Esophagus muscularis mucosa (tissue), 4 donors: ENCODE data around the gene LBP. TPM values are rescaled to one million over a fixed set of nuclear protein-coding genes. Genes with fewer than 3 reads are reported as not detected.

Experiments
- DNase-seq: peaks from one replicate; pipeline ENCODE4 v3.0.0-alpha.2; 2017; ENCODE audit errors: extremely low spot score
- H3K27ac ChIP-seq, 4 donors: fragments of 200-600 bp; sonication (generic); replicated peaks in 1 of 4; 1 replicate in 3 of 4; 2 replicates in 1 of 4; pipeline ENCODE4 v1.5.1; 2016 to 2019; ENCODE audit warnings: mild to moderate bottlenecking in 1 of 4
- H3K27me3 ChIP-seq, 4 donors: fragments of 200-600 bp; sonication (generic); one replicate each; pipeline versions ENCODE4 v1.5.1 to v1.6.0; 2016 to 2019
- H3K36me3 ChIP-seq, 4 donors: fragments of 200-600 bp; sonication (generic); one replicate each; pipeline ENCODE4 v1.5.1; 2016 to 2019
- H3K4me1 ChIP-seq, 4 donors: fragments of 200-600 bp; sonication (generic); one replicate each; pipeline ENCODE4 v1.5.1; 2016 to 2019
- H3K4me3 ChIP-seq, 4 donors: fragments of 200-600 bp; sonication (generic); 1 replicate in 2 of 4; 2 replicates in 2 of 4; pipeline ENCODE4 v1.5.1; 2016 to 2019; ENCODE audit warnings: mild to moderate bottlenecking in 4 of 4, moderate library complexity in 1 of 4
- H3K9me3 ChIP-seq, 4 donors: fragments of 200-600 bp; sonication (generic); 1 replicate in 3 of 4; 2 replicates in 1 of 4; pipeline ENCODE4 v1.5.1; 2016 to 2019
- EP300 ChIP-seq: sonication (generic); formaldehyde crosslinking; IDR thresholded peaks from one replicate; pipeline ENCODE4 v1.6.1; 2017; ENCODE audit warnings: antibody characterized with exemption
- POLR2A ChIP-seq: fragments of 450-650 bp; IDR thresholded peaks from one replicate; pipeline ENCODE4 v1.6.1; 2017; ENCODE audit warnings: antibody characterized with exemption, moderate library complexity, mild to moderate bottlenecking, low read depth
- POLR2AphosphoS5 ChIP-seq, 2 donors: sonication (generic); formaldehyde crosslinking; IDR thresholded peaks; one replicate each; pipeline ENCODE4 v1.6.1; 2017; ENCODE audit warnings: antibody characterized with exemption in 2 of 2
- WGBS: methylation state at CpG from one replicate; pipeline ENCODE4 v1.1.5; 2018; 5-methylcytosine and 5-hydroxymethylcytosine counted together
- intact Hi-C: fragments of 100-400 bp; cut with DNase I; formaldehyde crosslinking; loops from one replicate; pipeline ENCODE4 v1.15.1; 2023
- total RNA-seq, 4 donors: library from RNA; depleted of rRNA; stranded (reverse); fragments of >200 nt; gene quantifications; one replicate each; pipeline versions ENCODE4 v1.1.0 to v1.2.1, GENCODE V29; 2016
- TF ChIP-seq, protein P1 (sequence below), 3 experiments: fragments of 200-600 bp in 2 of 3; fragments of 450-650 bp in 1 of 3; sonication (generic) in 2 of 3; IDR thresholded peaks; one replicate each; pipeline ENCODE4 v1.5.1; 2017 to 2019; ENCODE audit warnings: antibody characterized with exemption in 3 of 3, mild to moderate bottlenecking in 2 of 3, moderate library complexity in 1 of 3

LBP gene
- total RNA-seq, 4 donors from 2014 or later = 0.13 to 0.33 TPM; not detected in 2

DNA sequence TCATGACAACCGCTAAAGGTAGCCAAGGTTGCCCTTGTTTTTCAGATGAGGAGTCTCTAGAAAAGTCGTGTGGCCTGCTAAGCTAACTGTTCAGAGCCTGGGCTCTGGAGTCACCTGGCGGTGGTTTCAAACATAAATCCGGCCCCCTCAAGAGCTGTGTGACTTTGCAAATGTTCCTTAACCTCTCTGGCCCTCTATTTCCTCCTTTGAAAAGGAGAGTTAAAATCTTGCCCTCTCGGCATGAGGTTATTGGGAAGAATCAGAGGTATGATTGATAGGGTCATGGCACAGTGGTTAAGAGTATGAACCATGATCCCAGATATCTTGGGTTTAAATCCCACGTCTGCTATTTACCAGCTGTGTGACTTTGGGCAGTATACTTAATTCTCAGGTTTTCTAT, 5.6 kb upstream of the LBP start:
- no peak overlapping the region for H3K27ac ChIP-seq
- H3K4me1 ChIP-seq = no peaks in the 10 kb centered on the region
- H3K36me3 ChIP-seq = no peaks in the 10 kb centered on the region
- H3K27me3 ChIP-seq = peaks cover 0 to 31% (median 5%) of the 10 kb centered on the region in 4 donors
- peaks cover 0 to 14% (median 11%) of the 10 kb centered on the region in 4 donors for H3K9me3 ChIP-seq
- WGBS = 87% methylated on average over 6 of the region's 6 CpGs
- intact Hi-C loops = no loop called here
- no peak for DNase-seq
- TF ChIP-seq, protein P1, sequence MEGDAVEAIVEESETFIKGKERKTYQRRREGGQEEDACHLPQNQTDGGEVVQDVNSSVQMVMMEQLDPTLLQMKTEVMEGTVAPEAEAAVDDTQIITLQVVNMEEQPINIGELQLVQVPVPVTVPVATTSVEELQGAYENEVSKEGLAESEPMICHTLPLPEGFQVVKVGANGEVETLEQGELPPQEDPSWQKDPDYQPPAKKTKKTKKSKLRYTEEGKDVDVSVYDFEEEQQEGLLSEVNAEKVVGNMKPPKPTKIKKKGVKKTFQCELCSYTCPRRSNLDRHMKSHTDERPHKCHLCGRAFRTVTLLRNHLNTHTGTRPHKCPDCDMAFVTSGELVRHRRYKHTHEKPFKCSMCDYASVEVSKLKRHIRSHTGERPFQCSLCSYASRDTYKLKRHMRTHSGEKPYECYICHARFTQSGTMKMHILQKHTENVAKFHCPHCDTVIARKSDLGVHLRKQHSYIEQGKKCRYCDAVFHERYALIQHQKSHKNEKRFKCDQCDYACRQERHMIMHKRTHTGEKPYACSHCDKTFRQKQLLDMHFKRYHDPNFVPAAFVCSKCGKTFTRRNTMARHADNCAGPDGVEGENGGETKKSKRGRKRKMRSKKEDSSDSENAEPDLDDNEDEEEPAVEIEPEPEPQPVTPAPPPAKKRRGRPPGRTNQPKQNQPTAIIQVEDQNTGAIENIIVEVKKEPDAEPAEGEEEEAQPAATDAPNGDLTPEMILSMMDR (IDR thresholded peaks at IDR 0.05) = no peak
- no peak for TF ChIP-seq POLR2A
- no peak overlapping the region for H3K4me3 ChIP-seq

DNA sequence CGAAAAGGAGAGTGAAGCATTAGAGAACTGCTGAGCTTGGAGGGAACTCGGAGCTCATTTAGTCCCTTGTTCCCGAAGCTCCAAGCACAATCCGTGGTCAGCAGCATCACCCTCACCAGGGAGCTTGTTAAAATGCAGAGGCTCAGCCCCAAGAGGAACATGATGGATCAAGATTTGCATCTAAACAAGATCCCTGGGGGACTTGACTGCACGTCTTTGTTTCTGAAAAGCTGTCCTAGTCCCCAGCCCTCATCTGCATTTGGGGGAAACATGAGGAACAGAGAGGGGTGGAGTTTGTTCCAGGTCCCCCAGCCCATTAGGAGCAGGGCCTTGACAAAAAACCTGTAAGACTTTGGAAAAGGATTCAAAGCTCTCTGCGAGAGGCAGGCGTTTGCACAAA, 4.1 kb upstream of the LBP start:
- Histone ChIP-seq H3K4me1 (no peaks in the 10 kb centered on the region), H3K27ac (no peak overlapping the region), H3K9me3 (peaks cover 0 to 14% (median 11%) of the 10 kb centered on the region in 4 donors), H3K27me3 (peaks cover 0 to 27% (median 5%) of the 10 kb centered on the region in 4 donors), H3K4me3 (no peak overlapping the region), H3K36me3 (no peaks in the 10 kb centered on the region)
- intact Hi-C loops = no loop called here
- no peak for DNase-seq
- TF ChIP-seq, protein P1 (IDR thresholded peaks at IDR 0.05) = no peak
- no peak for TF ChIP-seq POLR2A
- no peak for TF ChIP-seq EP300
- TF ChIP-seq POLR2AphosphoS5 (IDR thresholded peaks at IDR 0.05) = no peak
- WGBS = 58% methylated on average over 7 of the region's 7 CpGs

DNA sequence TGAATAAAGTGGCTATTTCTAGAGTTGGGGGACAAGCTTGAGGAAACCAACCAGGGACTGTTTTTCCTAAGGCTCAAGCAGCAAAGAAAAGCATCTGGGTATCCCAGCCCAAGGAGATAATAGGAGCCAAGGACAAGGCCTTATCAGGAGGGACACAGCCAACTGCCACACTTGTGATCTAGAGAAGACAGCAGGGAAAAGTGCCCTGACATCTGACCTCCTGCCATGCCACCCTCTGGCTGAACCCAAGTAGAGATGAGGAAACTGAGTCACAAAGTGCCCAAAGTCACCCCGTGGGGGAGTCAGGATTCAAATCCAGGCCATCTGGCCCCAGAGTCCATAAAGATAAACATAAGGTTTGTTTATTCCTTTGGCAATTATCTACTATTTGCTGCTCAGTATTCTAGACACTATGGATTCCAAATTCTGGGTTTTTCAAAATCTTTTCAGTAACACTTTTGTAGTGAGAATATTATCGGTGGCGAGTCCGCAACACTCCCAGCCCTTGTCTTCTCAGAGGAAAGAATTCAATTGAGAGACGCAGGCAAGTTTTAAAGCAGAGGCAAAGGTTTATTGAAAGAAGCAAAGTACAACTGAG, 3.5 kb upstream of the LBP start:
- intact Hi-C loops = no loop called here
- DNase-seq = no peak
- Histone ChIP-seq H3K4me1 (no peaks in the 10 kb centered on the region), H3K9me3 (peaks cover 0 to 9% (median 7%) of the 10 kb centered on the region in 4 donors), H3K4me3 (peak overlapping the region in 1 of 4 donors; percentile 4), H3K36me3 (no peaks in the 10 kb centered on the region), H3K27me3 (peaks cover 0 to 22% (median 4%) of the 10 kb centered on the region in 4 donors), H3K27ac (no peak overlapping the region)
- no peak for TF ChIP-seq EP300
- TF ChIP-seq, protein P1 (IDR thresholded peaks at IDR 0.05) = no peak
- no peak for TF ChIP-seq POLR2A
- TF ChIP-seq POLR2AphosphoS5 (IDR thresholded peaks at IDR 0.05) = no peak
- WGBS = 72% methylated on average over 5 of the region's 5 CpGs

DNA sequence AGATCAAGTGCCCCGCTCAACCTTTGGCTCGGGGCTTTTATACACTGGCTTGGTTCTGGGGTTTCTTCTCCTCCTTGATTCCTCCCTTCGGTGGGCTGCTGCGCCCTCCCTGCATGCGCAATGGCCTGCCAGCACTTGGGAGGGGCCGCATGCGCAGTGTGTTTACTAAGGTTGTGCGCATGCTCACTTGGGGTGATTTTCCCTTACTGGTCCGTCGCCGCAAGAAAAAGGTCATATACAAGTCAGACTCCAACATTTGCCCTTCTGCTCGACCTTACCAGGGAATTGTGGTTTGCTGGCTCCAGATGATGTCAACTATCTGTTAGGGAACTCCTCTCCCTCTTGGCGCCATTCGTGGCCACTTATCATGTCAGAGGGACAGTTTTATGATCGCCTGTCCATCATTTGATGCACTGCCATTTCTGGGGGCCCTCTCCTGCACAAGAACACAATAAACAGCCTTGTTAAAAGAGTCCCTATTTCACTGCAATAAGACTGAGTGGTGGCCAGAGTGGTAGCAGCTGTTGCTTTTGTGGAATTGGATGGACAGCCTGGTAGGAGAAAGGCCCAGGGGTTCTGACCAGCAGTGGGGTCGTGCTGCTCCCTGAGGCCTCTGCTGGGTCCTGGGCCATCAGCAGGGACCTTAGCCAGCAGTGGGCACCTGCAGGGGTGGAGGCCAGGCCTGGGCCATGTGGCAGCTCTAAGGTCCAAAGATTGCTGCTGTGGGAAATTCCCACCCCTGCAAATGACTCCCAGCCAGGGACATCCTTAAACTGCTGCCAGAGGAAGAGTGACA, 2.8 kb upstream of the LBP start:
- no peak overlapping the region for H3K27ac ChIP-seq
- no peaks in the 10 kb centered on the region for H3K36me3 ChIP-seq
- TF ChIP-seq POLR2A (no peak), POLR2AphosphoS5 (IDR thresholded peaks at IDR 0.05) (no peak), EP300 (no peak)
- TF ChIP-seq, protein P1 (IDR thresholded peaks at IDR 0.05) = no peak
- H3K27me3 ChIP-seq = peaks cover 0 to 16% (median under 1%) of the 10 kb centered on the region in 4 donors
- 75% methylated on average over 14 of the region's 16 CpGs for WGBS
- H3K9me3 ChIP-seq = peaks cover 0 to 2% (median under 1%) of the 10 kb centered on the region in 4 donors
- peak overlapping the region in 1 of 4 donors; percentile 4 for H3K4me3 ChIP-seq
- no peak for DNase-seq
- intact Hi-C loops = no loop called here
- no peaks in the 10 kb centered on the region for H3K4me1 ChIP-seq
